DMS53 (cell line): Measurements from ENCODE around the gene TRPC4.
A peak's percentile ranks its signal among the peaks of the same experiment; 100 is the strongest.

Experiments used
- DNase-seq: peaks from one replicate; lab custom pipeline; 2025; lab: John Stamatoyannopoulos, UW

Gene TRPC4

DNA sequence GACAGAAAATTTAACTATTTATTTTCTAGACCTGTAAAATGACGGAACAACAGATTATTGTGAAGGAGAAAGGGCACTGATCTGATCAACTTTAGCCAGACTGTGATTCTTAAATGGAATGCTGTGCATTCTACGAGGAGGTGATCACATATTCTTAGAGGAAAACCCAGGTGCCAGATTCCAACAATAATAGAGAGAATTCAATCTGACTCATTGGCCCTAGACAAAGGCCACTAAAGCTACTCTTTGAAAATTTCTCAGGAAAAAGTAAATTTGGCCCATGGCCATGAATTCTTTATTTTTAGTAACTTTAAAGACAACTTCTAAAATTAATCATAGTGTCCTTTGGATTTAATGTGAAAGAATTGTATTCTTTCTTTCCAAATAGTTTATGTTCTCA, 212.4 kb downstream of the TRPC4 start:
- no peak for DNase-seq

DNA sequence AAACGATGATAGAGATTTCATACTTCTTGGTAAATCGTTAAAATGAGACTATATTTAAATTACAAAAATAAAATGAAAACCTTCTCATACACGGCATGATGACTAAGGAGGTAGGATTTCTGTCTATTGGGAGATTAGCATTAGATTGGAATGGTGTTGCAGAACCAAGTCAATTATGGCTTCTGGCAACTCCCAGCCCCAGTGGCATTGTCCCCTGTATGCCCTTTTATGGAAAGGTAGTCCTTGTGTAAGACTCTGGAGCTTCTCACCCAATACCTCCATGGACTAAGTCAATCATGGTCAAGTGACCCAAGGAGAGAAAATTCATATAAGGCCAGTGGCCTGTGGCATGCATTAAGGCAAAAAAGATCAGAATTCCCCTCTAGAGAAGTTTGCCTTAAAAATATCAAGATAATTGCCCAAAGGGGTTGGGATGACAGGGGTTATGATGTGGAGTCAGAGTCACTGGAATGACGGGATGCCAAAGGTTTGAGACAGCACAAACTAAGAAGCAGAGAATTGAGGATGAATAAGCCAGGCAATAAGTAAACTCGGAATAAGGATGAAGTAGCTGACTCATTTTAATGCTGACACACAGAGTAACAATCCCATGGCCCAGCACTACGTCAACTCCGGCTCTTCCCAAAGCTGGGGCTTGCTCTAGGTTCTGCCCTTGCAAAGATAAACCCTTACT, 213.2 kb downstream of the TRPC4 start:
- no peak for DNase-seq

DNA sequence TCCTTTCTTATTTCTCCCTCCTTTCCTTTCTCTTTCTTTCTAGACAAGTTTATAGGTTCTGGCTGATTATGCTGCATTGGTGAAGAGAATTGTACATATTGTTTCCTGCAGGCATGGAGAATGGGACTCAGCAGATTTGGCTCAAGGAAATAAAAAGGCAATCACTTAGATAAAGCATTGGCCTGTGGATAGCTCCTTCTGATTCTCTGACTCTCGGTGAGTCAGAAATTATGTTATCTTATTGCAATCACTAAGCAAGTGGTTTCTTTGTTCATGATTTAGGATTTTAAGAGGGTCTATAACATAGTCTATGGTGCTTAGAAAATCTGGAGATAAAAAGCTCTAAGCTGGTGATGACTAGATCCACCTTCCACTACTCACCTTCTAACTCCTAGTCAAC, 217.0 kb downstream of the TRPC4 start:
- DNase-seq, result no peak

DNA sequence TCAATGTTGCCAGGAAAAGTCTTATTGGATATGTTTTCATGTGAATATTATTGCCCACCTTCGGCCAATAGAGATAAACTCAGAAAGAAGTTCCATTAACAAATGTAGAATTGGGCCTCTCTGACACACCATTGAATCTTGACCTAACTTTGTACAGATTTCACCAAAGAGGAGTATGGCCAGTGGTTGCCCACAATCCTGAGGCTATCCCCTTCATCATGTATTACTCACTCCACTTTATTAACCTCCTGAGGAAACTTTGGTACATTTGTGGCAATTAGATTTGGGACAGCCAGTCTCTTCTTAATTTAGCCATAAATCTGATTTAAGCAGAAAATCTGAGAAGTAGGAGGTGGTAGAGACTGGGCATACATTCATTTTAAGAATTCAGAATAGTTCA, 217.7 kb downstream of the TRPC4 start:
- no peak for DNase-seq

DNA sequence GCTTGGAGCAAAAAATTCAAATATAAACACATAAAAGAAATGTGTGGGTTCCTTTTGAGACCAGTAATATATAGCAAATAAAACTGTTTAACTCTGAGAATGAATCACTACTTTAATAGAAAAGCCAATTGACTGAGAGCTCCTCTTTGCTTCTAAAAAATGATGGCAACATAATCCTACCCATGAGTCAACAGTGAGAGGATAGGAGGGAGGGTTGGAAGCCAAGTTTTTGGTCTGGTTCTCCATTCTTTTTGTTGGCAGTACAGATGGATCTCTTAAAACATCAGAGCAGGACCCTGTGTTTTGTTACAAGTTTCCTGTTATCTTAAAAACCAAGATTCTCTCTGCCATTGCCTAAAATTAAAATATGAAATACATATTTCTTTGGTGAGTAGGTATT, 221.0 kb downstream of the TRPC4 start:
- DNase-seq, result no peak

- no peak for DNase-seq
These were observed 222.4 kb downstream of the TRPC4 start for GRCh38 chr13:37647031-37647650.

DNA sequence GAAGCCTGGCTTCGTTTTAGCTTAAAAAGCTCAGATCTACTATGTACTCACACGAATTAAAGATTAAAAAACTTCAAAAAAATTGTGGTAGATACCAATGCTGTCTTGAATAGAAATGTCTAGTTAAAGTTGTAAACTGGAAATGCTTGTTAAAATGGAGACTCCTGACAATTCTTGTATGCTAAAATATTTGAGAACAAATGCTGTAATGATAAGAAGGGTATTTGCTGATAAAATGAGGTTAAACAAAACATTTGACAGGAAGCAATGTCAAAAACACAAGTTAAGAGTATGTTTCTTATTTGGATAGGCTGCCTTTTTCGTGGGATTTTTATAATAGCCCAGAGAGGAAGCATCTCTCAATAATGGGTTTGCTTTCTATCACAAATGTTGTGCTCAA, 223.0 kb downstream of the TRPC4 start:
- no peak for DNase-seq

GRCh38 chr13:37645181-37645740, 224.3 kb downstream of the TRPC4 start:
- DNase-seq, result no peak

GRCh38 chr13:37641391-37641790, 228.2 kb downstream of the TRPC4 start:
- DNase-seq, result no peak

GRCh38 chr13:37640499-37640898, 229.1 kb downstream of the TRPC4 start:
- DNase-seq, result peak; percentile 67

- no peak for DNase-seq
These were observed 232.9 kb downstream of the TRPC4 start for GRCh38 chr13:37636701-37637100.

DNA sequence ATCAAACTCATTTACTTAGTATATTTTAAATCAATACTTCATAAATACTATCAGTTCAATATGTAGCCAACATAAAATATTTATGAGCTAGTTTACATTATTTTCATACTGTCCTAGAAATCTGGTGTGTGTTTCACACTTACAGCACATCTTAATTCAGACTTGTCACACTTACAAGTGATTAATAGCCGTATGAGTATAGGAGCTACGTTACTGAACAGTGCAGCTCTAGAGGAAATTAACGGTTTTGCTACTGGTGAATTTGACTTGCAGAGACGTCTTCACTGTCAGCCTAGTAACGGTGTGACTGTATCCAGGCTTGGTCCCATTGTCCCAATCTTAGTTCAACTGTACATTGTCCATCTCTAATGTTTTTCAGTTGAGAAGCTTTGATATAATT, 237.3 kb downstream of the TRPC4 start:
- no peak for DNase-seq

- peak; percentile 64 for DNase-seq
These were observed 242.1 kb downstream of the TRPC4 start for GRCh38 chr13:37627428-37627827.

- no peak for DNase-seq
These were observed 247.7 kb downstream of the TRPC4 start for GRCh38 chr13:37621811-37622361.

GRCh38 chr13:37618554-37618953, 251.0 kb downstream of the TRPC4 start:
- no peak for DNase-seq

DNA sequence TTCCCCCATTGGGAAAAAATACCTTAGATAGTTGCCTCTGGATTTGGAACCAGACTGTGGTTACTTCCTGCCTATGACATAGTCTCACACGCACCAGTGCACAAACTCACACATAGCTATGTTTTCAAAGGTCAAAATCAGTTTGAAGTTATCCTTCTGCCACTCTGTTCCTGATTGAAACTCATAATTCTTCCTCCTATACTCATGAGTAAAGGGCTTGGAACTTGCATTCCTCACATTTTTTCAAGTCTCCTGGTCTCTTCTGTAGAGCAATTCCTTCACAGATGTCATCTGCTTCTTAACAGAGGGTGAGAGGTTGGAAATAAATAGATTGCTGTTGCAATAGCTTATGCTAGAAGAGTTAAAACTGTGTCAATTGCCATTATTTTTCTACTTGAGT, 252.4 kb downstream of the TRPC4 start:
- DNase-seq, result no peak

GRCh38 chr13:37616131-37616530, 253.4 kb downstream of the TRPC4 start:
- no peak for DNase-seq

GRCh38 chr13:37615276-37615675, 254.3 kb downstream of the TRPC4 start:
- DNase-seq, result no peak

DNA sequence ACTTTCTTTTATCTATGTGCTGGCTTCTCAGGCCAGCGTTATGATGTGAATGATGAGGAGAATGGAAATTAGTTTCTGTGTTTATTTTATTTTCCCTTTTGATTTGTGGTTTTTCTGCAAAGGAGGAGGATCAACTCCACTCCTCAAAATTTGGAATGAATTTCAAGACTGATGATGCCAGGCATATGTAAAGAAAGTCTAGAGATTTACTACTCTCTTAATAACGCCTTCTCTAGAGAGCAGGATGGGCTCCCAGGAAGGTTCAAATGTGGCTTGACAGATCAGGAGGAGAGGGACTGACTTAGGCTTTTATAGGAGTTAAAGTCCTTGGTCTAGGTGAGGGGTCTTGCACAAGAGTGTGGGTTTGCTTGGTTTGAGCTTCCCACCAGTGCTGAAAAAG, 255.9 kb downstream of the TRPC4 start:
- DNase-seq, result no peak

GRCh38 chr13:37613236-37613635, 256.3 kb downstream of the TRPC4 start:
- no peak for DNase-seq

GRCh38 chr13:37608750-37609339, 260.7 kb downstream of the TRPC4 start:
- DNase-seq, result peak; percentile 34

DNA sequence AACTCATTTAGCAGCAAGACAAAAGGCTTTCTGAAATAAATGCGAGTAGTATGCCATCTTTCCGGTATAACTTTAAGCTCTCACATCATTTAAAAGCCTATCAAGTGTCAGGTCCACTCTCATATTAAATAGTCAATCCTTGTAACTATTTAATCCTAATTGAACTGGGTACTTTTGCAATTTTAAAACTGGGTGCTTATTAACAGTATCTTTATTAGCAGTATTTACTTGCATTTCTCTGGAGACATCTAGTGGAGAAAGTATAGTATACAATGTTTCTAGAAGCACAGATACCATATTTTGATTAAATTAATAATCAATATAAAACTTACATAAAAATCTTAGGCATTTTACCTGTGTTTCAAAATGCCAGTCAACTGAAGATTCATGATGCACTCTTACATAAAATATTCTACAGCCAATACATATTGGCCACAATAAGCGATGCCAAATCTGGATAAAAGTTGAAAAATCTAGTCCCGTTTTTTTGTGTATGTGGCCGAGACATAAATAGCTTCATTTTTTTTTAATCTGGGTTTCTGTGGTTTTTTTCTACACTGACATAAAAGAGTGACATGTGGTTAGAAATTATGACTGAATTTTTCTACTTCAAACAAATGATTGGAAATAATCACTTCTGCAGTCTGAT, 266.7 kb downstream of the TRPC4 start:
- DNase-seq, result peak; percentile 60
